Ovary (tissue), 3 donors: Measurements from ENCODE around the gene ZC3H7B.

ENCODE experiments used
- CTCF ChIP-seq, 3 donors: fragments of 450-650 bp in 2 of 3; fragments of 200-600 bp in 1 of 3; IDR thresholded peaks; one replicate each; pipeline versions ENCODE4 v1.5.1 to v1.8.0; 2016 to 2022; ENCODE audit warnings: antibody characterized with exemption in 3 of 3, mild to moderate bottlenecking in 1 of 3
- EP300 ChIP-seq: sonication (generic); formaldehyde crosslinking; IDR thresholded peaks from one replicate; pipeline ENCODE4 v1.6.1; 2017; ENCODE audit warnings: antibody characterized with exemption
- donor health status: DM: no; HTN: no; CAD: no.

GRCh38 chr22:41355895-41356294, 54.6 kb downstream of the ZC3H7B start:
- TF ChIP-seq CTCF (IDR thresholded peaks at IDR 0.05) (no peak), EP300 (no peak)
